Gastrocnemius medialis (tissue), 4 donors: ENCODE measurements around the gene AP1M2.

ENCODE experiments used
- POLR2A ChIP-seq, 2 donors: fragments of 450-650 bp; IDR thresholded peaks; one replicate each; pipeline ENCODE4 v1.6.1; 2017; ENCODE audit warnings: antibody characterized with exemption in 2 of 2, mild to moderate bottlenecking in 2 of 2, moderate library complexity in 2 of 2
- TF ChIP-seq, protein P1 (sequence below), 5 experiments: fragments of 450-650 bp in 3 of 5; fragments of 200-600 bp in 2 of 5; sonication (generic) in 2 of 5; IDR thresholded peaks in 4 of 5; conservative IDR thresholded peaks in 1 of 5; 1 replicate in 4 of 5; 2 replicates in 1 of 5; pipeline ENCODE4 v1.5.1; 2016 to 2019; ENCODE audit warnings: antibody characterized with exemption in 5 of 5, mild to moderate bottlenecking in 3 of 5, moderate library complexity in 3 of 5

DNA sequence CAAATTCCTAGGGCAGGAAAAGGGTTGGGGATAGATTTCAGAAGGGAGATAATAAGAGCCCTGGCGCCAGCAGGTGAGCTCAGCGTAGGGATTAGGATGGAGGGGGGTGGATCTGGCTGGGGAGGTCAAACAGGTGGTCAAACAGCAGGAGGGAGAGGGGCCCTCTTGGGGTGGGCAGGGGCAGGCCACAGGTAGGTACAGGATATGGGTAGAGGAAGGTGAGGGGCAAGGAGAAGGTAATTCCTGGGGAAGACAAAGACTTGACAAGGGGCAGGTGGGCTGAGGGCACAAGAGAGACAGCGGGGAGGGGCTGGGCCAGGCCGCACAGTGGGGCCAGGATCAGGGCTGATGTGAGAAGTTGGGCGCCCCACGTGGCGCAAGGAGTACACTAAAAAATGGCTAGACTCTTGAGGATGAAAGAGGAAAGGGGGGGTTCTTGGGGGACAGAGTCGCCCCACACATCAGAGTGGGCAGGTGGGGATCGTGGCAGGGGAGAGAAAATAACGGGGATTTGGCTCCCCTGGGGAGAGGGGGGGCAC is 22.0 kb downstream of the AP1M2 start:
- TF ChIP-seq, protein P1, sequence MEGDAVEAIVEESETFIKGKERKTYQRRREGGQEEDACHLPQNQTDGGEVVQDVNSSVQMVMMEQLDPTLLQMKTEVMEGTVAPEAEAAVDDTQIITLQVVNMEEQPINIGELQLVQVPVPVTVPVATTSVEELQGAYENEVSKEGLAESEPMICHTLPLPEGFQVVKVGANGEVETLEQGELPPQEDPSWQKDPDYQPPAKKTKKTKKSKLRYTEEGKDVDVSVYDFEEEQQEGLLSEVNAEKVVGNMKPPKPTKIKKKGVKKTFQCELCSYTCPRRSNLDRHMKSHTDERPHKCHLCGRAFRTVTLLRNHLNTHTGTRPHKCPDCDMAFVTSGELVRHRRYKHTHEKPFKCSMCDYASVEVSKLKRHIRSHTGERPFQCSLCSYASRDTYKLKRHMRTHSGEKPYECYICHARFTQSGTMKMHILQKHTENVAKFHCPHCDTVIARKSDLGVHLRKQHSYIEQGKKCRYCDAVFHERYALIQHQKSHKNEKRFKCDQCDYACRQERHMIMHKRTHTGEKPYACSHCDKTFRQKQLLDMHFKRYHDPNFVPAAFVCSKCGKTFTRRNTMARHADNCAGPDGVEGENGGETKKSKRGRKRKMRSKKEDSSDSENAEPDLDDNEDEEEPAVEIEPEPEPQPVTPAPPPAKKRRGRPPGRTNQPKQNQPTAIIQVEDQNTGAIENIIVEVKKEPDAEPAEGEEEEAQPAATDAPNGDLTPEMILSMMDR (IDR thresholded peaks at IDR 0.05 in 4 of 5, conservative IDR thresholded peaks at IDR 0.05 in 1 of 5): no peak
- no peak for TF ChIP-seq POLR2A (IDR thresholded peaks at IDR 0.05)
